Measurements from ENCODE around the gene RCC1.
"Not testable (repeated sequence)": the region's sequence is repeated elsewhere in the genome, so short reads cannot be mapped to it uniquely, and the experiment has no call there.

The RCC1 gene, protein sequence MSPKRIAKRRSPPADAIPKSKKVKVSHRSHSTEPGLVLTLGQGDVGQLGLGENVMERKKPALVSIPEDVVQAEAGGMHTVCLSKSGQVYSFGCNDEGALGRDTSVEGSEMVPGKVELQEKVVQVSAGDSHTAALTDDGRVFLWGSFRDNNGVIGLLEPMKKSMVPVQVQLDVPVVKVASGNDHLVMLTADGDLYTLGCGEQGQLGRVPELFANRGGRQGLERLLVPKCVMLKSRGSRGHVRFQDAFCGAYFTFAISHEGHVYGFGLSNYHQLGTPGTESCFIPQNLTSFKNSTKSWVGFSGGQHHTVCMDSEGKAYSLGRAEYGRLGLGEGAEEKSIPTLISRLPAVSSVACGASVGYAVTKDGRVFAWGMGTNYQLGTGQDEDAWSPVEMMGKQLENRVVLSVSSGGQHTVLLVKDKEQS

DNA sequence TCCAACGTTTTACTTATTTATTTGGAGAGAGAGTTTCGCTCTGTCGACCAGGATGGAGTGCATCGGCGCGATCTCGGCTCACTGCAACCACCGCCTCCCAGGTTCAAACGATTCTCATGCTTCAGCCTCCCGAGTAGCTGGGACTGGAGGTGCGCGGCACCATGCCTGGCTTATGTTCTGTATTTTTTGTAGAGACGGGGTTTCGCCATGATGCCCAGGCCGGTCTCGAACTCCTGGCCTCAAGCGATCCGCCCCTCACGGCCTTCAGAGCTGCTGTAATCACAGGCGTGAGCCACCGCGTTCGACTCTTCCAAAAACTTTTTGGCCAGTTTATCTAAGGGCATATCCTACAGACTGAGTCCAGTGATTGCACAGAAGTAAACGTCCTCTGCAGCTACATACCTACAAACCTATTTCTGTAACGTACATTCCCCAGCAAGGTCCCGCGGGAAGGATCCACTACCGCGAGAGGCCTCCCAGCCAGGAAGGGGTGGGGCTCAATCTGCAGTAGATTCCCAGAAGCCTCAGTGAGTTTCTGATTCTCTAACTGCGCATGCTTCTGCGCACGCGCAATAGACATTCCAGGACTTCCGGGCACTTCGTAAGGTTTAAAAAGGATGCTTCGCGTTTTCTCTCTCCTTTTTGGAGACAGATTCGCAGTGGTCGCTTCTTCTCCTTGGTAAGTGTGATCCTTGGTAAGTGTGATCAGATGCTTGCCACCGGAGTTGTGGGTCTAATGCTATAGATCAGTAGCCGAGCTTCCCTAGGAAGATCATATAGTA is at the start of gene RCC1:
RCC1 (plus strand) TSS at position 638 of the 782 bp plus-strand sequence. CDS start 23,824 bp downstream, outside the sequence.
- DNase-seq, result peak; percentile 24 to 77

DNA sequence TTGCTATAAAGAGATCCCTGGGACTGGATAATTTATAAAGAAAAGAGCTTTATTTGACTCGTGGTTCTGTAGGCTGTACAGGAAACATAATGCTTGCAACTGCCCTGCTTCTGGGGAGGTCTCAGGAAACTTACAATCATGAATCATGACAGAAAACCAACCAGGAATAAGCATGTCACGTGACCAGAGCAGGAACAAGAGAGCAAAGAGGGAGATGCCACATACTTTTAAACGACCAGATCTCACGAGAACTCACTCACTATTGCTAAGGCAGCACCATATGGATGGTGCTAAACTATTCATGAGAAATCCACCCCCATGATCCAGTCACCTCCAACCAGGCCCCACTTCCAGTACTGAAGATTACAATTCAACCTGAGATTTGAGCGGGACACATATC is 49.8 kb upstream of the RCC1 start:
- no peak for DNase-seq

- DNase-seq, result no peak
Observed at GRCh38 chr1:28457678-28458077, 48.2 kb upstream of the RCC1 start.

DNA sequence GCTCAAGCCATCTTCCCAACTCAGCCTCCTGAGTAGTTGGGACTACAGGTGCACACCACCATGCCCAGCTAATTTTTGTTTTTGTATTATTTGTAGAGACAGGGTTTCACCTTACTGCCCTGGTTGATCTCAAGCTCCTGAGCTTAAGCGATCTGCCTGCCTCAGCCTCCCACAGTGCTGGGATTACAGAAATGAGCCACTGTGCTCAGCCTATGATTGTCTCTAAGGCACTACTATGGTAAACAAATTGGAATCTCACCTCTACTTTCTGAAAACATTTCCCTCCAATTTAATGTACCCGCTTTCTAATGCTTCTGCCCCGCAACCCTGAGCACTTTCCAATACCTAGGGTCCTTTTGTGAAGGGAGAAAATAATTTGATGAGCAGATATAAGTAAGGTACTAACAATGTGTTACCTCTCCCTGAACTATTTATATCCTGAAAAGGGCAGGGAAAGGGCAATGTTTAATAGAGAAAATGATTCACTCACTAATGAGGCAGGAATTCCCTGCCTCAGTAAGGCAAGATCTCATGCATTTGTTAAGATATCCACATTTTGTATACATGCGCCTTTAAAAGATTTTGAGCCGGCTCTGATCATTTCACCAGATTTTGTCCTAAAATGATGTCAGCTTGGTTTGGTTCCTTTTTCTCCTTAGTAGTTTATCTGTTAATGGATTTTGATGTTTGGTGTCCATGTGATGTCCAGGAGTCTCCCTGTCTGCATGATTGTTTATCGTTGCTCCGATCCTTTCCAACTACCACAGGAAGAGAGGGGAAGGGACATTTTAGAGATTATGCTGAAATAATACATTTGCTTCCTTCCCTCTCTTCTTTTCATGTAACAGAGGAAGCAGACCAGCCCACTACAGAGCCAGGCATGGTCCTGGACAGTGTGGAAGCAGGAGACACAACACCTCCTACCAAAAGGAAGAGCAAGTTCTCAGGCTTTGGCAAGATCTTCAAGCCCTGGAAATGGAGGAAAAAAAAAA is 47.3 kb upstream of the RCC1 start:
- no peak for DNase-seq

DNA sequence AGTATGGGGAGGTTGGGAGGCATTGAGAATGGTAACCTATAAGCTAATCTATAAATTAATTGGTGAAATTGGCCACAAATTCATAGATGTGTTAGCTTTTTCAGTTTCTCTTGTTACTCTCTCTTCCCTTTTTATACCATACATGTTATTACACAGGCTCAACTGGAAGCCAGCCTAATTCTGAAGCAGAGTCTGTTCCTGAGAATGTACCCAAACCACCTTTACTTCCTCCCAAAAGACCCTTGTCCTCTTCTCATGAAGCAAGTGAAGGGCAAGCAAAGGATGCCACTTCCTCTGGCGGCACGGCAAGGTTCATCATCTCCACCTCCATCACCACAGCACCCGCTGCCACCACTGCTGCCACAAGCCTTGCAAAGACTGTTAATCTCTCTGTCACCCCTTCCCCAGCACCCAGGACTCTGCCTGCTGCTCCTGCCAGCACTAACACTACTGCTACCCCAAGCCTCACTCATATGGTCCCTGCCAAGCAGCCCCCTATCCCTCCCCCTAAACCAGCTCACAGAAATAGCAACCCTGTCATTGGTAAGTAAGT is 39.5 kb upstream of the RCC1 start:
- DNase-seq, result no peak

GRCh38 chr1:28470146-28470545 is 35.7 kb upstream of the RCC1 start:
- DNase-seq, result no peak

GRCh38 chr1:28479497-28479896 is 26.3 kb upstream of the RCC1 start:
- not testable (repeated sequence) for DNase-seq

DNA sequence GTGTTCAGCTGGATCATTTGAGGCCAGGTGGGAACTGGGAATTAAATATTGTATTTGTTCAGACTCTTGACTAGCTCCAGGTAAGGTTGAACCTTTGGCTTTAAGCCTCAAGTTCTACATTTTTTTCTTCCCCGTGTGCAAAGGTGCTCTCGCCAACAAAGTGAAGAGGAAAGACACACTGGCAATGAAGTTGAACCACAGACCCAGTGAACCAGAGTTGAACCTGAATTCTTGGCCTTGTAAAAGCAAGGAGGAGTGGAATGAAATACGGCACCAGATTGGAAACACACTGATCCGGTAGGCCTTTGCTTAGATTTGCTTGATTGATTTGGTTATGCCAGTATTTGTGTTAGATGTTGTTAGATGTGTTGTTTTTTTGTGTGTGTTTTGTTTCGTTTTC is 25.5 kb upstream of the RCC1 start:
- no peak for DNase-seq

DNA sequence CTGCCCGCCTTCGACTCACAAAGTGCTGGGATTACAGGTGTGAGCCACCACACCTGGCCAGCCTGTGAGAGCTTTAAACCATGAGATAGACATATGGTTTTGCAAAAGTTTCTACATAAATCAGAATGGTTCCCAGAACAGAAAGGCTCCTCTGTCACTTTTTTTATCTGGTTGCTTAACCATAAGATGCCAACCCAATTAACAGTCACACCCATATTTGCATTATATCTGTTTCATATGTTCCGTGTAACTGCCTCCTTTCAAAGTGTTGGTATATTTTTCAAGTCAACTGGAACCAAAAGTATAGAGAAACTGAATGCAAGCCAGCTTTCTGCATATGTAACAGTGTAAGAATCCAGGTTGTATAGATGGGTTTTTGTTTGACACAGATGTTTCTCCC is 23.7 kb upstream of the RCC1 start:
- no peak for DNase-seq

DNA sequence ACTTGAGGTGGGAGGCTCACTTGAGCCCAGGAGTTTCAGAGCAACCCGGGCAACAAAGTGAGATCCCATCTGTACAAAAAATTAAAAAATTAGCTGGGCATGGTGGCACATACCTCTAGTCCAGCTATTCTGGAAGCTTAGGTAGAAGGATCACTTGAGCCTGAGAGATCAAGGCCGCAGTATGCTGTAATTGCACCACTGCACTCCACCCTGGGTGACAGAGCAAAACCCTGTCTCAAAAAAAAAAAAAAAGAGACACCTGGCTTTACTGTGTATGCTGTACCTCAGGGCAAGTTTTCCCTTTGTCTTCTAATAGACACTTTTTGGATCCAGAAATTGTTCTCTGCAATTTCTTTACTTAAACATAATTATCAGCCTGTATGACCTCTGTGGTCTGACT is 23.1 kb upstream of the RCC1 start:
- DNase-seq, result no peak

- no peak for DNase-seq
Observed at GRCh38 chr1:28494737-28495136, 11.1 kb upstream of the RCC1 start.

DNA sequence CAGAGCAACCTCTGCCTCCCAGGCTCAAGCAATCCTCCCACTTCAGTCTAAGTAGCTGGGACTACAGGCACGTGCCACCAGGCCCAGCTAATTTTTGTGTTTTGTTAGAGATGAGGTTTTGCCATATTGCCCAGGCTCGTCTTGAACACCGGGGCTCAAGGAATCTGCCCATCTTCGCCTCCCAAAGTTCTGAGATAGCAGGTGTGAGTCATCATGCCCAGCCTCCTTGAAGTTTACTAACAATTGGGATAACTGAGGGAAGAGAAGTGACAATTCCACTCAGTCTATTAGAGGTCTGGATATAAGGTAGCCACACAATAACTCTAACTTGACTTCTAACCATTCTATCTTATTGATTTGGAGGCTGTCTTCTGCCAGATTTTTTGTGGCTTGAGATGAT is 6.3 kb upstream of the RCC1 start:
- DNase-seq, result no peak

DNA sequence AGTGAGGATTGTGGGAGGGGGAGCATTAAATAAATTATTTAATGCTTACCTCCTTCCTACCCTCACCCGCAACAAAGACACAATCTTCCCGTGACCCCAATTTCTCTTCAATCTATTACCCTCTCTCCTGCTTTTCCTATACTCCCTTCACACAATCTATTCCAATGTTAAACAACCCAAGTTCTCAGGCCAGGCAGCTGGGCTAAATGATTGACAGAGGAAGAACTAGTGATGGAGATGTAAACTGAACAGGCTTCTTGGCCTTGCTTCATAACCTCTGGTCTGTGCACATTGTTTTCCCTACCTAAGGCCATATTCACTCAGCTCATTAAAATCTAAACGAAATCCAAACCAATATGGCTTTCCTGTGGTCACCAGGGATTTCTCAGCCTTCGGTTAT is 3.9 kb upstream of the RCC1 start:
- DNase-seq, result no peak

DNA sequence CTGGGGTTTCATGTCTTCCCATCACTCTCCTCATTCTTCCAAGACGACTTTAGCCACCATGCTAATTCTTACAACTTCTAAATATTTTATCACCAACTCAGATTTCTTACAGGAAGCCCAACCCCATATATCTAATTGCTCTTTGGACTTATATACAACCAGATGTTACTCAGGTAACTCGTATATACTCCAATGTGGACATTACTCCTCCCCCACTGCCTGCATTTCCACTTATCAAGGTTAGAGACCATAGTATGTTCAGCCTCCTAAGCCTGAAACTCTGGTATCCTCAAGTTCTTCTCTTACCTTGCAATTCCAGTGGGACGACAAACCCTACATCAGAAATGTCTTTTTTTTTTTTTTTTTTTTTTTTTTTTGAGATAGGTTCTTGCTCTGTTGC is 2.7 kb upstream of the RCC1 start:
- no peak for DNase-seq

DNA sequence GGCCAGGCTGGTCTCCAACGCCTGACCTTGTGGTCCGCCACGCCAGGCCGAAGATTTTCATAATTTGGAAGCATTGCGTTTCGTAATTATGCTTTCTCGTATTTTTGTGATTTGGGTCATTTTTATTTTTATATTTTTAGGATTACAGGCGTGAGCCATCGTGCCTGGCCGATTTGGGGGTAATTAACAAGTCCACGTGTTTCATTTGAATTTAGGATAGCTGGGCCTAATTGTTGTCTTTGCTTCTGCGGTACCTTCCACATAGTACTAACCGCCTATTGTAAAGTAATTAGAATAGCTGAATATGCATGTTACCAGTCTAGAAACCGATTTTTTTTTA is 1.0 kb downstream of the RCC1 start:
- no peak for DNase-seq

- DNase-seq, result no peak
Observed at GRCh38 chr1:28507247-28507645, 1.4 kb downstream of the RCC1 start.

GRCh38 chr1:28507646-28508434 is 2.0 kb downstream of the RCC1 start:
- no peak for DNase-seq

DNA sequence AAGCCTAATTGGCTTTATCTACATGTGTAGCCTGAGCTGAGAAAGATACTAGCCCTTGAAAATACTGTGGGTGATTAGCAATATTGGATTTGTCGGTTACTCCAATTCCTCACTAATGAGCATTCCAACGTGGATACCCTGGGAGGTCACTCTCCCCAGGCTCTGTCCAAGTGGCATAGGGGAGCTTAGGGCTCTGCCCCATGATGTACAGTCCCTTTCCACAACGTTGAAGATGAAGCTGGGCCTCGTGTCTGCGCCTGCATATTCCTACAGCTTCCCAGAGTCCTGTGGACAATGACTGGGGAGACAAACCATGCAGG is 2.6 kb downstream of the RCC1 start:
- no peak for DNase-seq

DNA sequence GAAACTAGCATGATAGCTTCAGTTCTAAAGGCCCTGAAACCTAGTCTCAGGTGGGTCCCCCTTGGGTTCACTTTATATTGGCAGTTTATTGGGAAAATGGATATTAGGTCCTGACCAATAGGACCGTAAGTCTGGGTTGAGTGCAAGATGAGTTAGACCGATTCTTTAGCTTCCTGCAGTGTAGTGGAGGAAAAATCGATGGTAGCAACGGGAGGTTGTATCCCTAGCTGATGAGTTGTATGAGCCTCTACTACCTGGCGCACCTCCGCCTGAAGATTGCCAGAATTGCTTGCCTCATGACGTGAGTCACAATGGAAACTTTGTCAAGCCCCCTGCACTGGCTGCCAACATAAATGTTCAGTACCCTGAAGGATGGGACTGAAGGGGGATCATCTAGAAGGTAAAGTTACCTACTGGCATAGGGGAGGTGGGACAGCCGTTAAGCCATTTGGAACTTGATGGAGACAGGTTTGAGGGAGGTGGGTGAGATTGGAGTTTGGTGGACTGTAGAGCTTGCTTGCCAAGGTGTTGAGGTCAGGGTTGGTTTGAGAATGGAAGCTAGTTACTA is 3.9 kb downstream of the RCC1 start:
- no peak for DNase-seq

GRCh38 chr1:28510273-28510969 is 4.6 kb downstream of the RCC1 start:
- DNase-seq, result no peak

DNA sequence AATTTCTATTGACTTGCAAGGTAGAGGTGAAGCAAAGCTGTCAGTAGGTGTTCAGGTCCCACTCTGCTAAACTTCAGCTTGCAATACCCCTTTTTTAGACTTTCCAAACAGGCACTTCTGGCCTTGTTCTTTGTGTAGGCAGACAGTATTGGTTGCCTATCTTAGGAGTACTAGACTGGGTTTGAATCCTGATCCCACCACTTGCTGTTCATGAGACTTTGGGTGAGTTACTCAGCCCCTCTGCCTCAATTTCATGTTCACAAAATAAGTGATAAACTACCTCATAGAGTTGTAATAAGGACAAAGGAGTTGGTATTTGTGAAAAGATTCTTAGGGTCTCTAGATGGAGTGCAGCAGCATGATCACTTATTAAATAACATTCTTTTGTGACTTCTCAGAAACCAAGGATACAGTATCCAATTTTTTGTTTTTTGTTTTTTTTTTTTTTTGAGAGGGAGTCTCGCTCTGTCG is 5.2 kb downstream of the RCC1 start:
- no peak for DNase-seq

All from cerebellar nuclear complex (tissue), 1 donor.